Measurements from ENCODE around the gene PTDSS2. TPM values are rescaled to one million over a fixed set of nuclear protein-coding genes. Genes with fewer than 3 reads are reported as not detected.

The PTDSS2 gene
- total and polyA plus RNA-seq, 8 donors: 11.3 to 44.7 (median 15.7) TPM

DNA sequence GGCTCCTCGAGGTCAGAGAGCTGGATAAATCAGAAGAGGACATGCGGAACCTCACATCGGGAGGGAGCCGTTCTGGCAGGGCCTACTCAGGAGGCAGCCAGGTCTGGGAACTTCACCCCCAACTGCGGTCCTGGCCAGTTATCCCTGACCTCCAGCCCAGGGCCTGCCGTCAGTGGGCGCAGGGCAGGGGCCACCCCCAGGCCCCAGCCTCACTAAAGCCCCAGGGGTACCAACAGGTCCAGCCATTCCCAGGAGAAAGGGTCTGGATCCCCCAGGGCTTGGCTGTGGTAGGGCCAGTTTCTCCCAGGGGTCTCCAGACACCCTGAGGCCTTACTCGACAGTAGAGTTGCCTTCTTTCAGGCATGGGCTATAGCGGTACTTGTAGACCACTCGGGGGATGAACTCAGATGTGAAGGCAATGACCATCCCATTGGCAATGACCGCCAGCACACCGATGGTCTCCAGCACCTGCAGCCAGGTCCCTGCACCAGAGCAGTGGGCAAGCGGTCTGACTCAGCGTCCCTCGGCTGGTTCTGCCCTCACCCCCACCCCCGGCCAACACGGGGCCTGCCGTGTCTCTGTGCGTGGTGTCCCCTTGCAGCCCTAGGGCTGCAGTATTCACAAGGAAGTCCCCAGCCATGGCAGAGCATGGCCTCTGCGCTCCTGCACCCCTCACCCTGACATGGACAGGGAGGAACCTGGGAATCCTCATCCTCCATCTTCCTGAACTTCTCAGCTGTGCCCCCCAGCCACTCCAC, 30.7 kb upstream of the PTDSS2 start:
- Histone ChIP-seq H3K9me3 (no peaks in the 10 kb centered on the region), H3K27me3 (no peaks in the 10 kb centered on the region), H3K4me1 (peaks cover 0 to 10% (median 0%) of the 10 kb centered on the region in 3 donors), H3K27ac (no peak overlapping the region), H3K36me3 (no peaks in the 10 kb centered on the region), H3K4me3 (no peak overlapping the region)
- ATAC-seq (no peak), DNase-seq (peak in 4 of 6 donors; percentile 11 to 72 (median 37)), FAIRE-seq (no peak)
- WGBS, 2 donors: 91% methylated on average over 20 of the region's 20 CpGs
- intact Hi-C loops (cut with DNase I): no loop called here
- TF ChIP-seq CTCF (IDR thresholded peaks at IDR 0.05): no peak

- H3K27ac ChIP-seq: no peak overlapping the region
- ATAC-seq: no peak
- no peaks in the 10 kb centered on the region for H3K9me3 ChIP-seq
- FAIRE-seq: no peak
- intact Hi-C loops (cut with DNase I): no loop called here
- TF ChIP-seq CTCF (IDR thresholded peaks at IDR 0.05): no peak
- H3K4me1 ChIP-seq: peaks cover 0 to 10% (median 0%) of the 10 kb centered on the region in 3 donors
- no peaks in the 10 kb centered on the region for H3K36me3 ChIP-seq
- no peak overlapping the region for H3K4me3 ChIP-seq
- H3K27me3 ChIP-seq: no peaks in the 10 kb centered on the region
- DNase-seq: peak in 4 of 6 donors; percentile 15 to 72 (median 43)
- WGBS, 2 donors: 69 to 72% methylated on average over 71 of the region's 71 CpGs
Observed at GRCh38 chr11:420054-420910, 29.8 kb upstream of the PTDSS2 start.

DNA sequence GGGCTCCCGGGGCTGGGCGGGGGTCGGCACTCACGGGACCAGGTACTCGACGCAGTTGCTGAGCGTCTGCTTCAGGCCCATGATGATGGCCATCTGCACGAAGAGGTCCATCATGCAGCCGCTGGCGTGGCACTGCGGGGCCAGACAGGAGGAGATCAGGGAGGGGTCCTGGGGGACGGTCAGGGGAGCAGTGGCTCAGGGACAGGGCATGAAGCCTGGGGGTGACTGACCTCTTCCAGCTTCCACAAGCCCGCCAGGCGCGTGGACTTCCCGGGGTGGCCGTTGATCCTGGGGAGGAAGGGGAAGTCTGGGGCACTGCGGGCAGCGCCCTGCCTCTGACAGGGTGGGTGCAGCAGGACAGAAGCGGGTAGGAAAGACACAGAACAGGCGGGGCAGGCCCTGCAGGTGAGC, 29.2 kb upstream of the PTDSS2 start:
- H3K4me1 ChIP-seq: peaks cover 0 to 4% (median 0%) of the 10 kb centered on the region in 3 donors
- intact Hi-C loops (cut with DNase I): no loop called here
- no peak for ATAC-seq
- no peaks in the 10 kb centered on the region for H3K9me3 ChIP-seq
- no peaks in the 10 kb centered on the region for H3K36me3 ChIP-seq
- FAIRE-seq: no peak
- no peak overlapping the region for H3K4me3 ChIP-seq
- whole genome bisulfite sequencing, 2 donors: 92 to 93% methylated on average over 18 to 21 of the region's 21 CpGs
- TF ChIP-seq CTCF (IDR thresholded peaks at IDR 0.05): no peak
- peak in 3 of 6 donors; percentile 23 to 67 (median 44) for DNase-seq
- no peak overlapping the region for H3K27ac ChIP-seq
- H3K27me3 ChIP-seq: no peaks in the 10 kb centered on the region

GRCh38 chr11:422249-422656, 27.8 kb upstream of the PTDSS2 start:
- Histone ChIP-seq H3K4me1 (no peaks in the 10 kb centered on the region), H3K9me3 (no peaks in the 10 kb centered on the region), H3K36me3 (no peaks in the 10 kb centered on the region), H3K27me3 (no peaks in the 10 kb centered on the region), H3K4me3 (no peak overlapping the region), H3K27ac (no peak overlapping the region)
- no peak for TF ChIP-seq CTCF (IDR thresholded peaks at IDR 0.05)
- FAIRE-seq (no peak), ATAC-seq (no peak), DNase-seq (no peak)
- intact Hi-C loops (cut with DNase I): no loop called here
- WGBS, 2 donors: 81 to 84% methylated on average over 10 of the region's 10 CpGs
